Measurements from ENCODE around the gene CCDC83.
"Not testable (repeated sequence)": the region's sequence is repeated elsewhere in the genome, so short reads cannot be mapped to it uniquely, and the experiment has no call there.

Gene CCDC83

DNA sequence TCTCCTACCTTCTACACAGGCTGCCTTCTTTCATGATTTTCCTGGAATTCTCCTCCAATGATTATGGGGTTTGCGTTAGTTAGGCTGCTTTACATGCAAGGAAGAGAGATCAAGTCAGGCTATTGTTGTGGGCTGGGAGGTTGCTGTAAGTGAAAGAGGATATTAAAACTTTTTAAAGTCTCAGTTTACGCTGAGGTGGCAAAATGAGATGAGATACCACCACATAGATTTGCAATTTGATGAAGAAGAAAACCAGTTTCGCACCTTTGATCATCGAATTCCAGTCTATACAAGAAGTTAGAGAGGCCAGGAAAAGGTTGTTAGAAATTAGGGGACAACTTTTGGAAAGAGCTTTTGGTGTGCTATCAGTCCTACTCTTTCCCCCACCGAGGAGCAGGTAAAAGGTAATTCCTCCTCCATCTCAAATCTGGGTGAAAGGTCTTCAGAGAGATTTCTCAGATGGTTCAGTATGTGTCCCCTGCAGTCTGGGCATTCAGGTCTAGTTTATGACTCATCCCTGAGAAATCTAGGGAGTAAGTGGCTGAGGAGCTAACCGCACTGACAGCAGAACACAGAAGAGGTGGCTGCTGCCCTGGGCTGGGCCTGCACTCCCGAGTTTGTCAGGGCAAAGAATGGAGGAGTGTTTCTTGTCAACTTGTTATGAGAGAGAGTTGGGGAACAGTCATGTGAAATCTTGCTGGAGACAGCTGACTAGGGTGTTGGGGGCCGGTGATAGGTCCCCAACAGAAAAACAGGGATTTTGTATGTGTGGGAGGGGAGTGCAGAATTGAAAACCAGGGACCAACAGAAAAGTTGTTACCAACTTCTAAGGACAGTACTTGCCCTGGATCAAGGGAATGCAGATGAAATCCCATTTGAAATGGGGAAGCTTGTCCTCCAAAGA is 34.7 kb downstream of the CCDC83 start:
- no peak for DNase-seq

DNA sequence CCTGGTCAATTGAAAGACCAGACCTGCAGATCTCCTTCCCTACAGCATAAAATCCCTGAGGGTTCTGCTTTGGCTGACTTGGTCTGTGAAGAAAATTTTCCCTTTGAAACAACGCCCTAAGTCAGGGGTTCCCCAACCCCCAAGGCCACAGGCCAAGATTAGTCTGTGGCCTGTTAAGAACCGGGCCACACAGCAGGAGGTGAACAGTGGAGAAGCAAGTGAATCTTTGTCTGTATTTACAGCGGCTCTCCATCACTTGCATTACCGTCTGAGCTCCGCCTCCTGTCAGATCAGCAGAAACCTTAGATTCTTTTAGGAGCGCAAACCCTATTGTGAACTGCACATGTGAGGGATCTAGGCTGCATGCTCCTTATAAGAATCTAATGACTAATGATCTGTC is 38.2 kb downstream of the CCDC83 start:
- no peak for DNase-seq

DNA sequence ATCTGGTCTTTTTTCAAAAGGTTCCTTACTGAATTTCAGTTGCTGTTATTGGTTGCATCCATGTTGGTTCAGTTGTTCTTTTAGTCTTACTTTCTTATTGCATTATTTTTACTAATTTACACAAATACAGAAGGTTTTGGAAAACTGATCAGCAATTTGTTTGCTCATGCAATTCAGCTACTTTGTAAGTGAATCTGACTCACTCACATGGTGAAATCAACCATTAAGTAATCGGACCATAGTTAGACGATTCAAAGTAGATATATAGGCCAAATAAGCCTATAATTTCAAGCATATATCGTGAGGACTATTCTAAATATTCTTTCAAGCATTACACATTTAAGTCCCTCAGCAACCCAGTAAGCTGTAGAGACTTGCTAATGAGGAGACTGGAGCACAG is 41.7 kb downstream of the CCDC83 start:
- DNase-seq, result no peak

DNA sequence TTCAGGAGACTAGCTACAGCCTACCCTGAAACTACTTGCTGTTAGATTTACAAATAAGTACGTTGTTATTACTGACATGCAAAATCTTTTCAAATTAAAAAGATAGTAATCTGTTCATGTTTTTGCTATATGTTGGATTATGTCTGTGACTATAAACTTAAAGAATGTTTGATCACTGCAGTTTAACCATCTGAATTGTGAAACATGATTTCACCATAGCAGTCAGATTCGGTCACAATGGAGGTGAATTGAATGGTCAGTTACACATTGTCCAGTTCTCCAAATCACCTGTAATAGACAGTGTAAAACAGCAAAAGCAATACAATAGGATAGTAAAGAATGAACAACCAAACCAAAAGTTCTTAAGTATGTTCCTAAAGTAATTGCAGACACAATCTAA is 43.3 kb downstream of the CCDC83 start:
- DNase-seq, result no peak

DNA sequence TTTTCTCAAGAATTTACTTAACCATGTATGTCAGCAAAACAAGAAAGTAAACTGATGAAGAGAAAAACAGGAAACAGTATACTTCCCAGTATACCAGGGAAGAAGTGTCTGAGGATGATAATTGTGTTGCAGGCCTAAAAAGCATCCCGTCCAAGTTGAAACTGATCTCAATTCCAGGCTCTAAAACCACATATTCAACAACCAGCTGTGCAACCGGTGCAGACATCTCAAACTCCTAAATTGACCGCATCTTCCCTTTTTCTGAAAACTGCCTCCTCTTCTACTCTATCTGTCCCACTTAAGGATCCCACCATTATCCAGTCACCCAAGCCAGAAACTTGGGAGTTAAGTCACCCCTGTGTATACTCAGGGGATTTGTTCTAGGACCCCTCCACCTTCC is 47.2 kb downstream of the CCDC83 start:
- no peak for DNase-seq

DNA sequence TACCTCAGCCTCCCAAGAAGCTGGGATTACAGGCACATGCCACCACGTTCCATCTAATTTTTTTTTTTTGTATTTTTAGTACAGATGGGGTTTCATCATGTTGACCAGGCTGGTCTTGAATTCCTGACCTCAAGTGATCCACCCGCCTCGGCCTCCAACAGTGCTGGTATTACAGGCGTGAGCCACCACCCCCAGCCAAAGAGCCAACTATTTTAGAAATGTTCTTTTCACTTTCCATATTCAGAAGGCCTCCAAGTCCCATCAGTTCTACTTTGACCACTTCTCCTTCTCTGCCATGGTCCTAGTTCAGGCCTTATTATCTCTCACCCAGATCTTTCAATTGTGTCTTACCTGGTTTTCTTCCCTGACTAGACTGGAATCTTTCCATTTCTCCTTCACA is 48.2 kb downstream of the CCDC83 start:
- no peak for DNase-seq

DNA sequence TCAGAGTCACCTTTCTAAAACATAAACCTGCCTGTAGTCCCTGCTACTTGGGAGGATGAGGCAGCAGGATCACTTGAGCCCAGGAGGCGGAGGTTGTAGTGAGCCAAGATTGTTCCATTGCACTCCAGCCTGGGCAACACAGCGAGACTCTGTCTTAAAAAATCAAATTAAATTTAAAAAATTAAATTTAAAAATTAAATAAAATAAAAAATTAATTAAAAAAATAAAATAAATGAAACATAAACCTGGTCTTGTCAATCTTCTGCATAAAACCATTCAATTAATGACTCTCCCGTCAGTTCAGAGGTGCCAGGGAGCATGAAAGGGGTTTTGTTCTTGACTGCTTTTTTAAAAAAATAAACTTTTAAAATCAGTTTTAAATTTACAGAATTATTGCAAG is 48.6 kb downstream of the CCDC83 start:
- DNase-seq, result no peak

DNA sequence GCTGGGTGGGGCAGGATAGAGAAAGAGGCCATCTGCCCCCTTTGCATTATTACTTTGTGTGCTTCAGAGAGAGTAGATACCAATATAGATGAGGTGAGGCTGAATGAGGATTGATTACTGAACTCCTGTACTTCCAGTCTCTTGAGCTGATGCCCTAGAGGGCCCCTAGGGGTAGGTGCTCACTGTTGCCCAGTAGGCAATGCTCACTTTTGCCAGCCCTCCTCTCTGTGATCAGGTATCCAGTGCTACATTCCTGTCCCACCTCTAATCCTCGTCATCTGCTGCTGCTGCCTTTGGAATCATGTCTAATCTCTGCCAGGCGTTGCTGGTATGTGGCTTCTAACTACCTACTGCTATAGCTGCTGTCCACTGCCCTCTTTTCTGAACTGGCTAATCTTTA is 57.2 kb downstream of the CCDC83 start:
- peak in 1 of 2 experiments; percentile 47 for DNase-seq

DNA sequence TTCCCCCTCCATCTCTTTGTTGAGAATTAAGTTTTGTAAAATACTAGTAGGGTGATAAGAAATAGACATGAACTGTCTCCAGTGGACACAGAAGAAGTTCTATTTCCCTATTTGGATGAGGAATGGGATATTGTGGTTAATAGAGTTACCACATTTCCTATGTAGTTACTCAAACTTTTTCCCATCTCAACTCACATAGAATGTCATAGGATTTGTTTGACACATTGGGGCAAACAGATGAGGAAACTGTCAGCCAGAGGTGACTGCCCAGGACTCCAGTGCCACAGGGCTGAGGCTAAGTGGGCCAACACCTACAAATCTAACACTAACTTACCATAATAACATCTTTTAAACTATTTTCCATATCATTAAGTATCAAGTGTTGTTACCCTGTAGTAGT is 58.3 kb downstream of the CCDC83 start:
- no peak for DNase-seq

DNA sequence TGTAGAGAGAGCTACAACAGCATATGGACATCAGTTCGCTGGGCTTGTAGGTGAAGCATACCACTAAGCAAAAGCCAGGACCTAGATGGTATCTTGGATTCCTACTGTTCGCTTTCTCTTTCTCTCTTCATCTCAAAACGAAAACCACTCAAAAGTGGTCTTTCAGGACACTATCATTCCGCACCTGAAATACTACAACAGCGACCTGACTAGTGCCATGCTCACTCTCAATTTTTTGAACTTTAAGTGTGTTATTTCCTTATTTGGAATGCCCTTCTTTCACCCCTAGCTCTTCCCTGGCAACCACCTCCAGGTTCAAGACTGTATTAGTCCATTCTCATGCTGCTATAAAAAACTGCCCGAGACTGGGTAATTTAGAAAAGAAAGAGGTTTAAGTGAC is 59.2 kb downstream of the CCDC83 start:
- no peak for DNase-seq

DNA sequence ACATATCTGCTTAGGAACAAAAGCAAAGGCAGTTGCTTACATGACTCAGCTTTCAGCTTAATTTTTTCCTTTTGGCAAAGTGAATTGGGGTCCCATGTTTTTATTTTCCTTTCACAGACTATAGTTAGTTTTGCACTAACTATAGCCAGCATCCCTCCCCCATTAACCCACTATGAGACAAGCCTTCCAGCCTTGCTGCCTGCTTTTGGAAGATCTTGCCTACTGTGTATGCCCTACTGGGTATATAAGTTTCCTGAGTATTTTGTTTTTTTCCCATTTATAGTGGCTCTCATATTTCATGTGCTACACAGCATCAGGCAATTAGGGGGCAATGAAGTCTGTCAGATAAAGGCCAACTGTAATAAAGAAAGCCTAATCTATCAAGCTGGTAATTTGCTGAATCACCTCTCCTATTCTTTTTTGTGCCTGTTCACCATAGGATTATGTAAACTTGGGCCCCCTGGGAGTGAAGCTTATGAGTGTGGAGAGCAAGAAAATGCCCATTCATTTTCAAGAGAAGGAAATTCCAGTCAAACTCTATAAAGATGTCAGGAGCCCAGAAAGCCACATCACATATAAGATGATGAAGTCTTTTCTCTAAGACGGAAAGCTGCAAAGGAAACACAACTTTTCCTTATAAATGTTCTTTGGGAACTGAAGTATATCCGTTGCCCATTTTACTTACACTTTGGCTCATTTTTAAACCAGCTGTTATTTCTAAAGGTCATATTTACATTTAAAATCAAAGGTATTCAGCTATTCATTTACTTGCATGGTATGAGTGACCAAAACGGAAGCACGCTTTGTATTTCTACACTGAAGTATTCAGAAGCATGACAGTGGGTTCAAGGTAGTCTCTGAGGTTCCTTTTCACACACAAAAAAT is 64.0 kb downstream of the CCDC83 start:
- DNase-seq, result peak; percentile 35 to 68

DNA sequence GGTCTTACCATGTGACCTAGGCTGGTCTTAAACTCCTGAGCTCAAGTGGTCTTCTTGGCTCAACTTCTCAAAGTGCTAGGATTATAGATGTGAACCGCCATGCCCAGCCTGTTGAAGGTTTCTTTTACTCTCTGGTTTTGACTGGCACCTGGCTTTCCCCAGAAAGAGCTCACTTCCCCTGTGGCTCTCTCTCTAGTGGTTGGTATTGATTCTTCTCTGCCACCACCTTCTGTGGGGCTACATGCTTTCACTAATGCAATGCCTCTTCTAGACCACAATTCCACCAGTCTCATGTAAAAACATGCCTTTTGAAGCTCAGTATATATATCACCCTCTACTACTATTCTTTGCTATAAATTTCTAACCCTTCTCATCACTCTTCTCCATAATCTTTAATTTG is 67.2 kb downstream of the CCDC83 start:
- no peak for DNase-seq

DNA sequence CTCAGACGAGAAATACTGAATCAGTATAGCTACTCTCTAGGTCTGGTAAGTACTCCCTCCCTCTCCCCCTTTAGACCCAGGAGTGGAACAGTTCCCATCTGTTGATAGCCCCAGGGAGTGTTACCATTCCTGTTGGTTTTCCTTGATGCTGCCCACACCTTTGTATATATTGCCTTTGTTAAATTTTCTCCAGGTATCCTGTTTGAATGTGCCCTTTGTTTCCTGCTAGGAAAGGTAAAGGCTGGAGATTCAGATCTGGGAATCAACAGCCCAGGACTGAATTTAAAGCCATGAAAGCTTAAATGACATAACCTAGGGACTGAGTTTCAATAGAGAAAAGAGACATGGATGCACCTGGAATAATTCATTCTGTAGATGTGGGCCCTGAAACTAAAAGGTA is 68.3 kb downstream of the CCDC83 start:
- DNase-seq, result no peak

DNA sequence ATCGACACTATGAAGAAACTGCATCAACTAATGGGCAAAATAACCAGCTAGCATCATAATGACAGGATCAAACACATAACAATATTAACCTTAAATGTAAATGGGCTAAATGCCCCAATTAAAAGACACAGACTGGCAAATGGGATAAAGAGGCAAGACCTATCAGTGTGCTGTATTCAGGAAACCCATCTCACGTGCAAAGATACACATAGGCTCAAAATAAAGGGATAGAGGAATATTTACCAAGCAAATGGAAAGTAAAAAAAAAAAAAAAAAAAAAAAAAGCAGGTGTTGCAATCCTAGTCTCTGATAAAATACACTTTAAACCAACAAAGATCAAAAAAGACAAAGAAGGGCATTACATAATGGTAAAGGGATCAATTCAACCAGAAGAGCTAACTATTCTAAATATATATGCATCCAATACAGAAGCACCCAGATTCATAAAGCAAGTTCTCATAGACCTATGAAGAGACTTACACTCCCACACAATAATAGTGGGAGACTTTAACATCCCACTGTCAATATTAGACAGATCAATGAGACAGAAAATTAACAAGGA is 71.6 kb downstream of the CCDC83 start:
- not testable (repeated sequence) for DNase-seq

DNA sequence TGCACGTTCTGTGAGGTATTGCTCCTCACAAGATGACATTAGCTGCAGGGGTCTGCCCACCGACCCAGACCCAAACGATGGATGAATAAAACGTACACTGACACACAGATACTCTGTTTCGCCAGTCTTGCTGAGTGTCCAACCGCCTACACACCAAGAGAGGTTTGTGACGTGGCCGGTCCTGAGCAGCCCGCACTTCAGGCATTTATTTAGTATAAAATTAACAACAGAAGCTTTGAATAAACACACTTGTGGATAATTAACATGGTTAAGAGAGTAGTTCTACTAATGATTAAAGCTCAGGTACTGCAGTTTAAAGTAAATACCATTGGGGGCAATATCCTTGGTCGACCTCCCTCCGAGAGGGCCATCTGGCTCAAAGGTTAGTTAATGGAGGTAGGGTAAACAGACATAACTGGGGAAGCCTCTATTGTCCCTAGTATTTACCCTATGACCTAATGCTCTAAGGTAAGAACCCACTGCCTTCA is 75.7 kb downstream of the CCDC83 start:
- no peak for DNase-seq

DNA sequence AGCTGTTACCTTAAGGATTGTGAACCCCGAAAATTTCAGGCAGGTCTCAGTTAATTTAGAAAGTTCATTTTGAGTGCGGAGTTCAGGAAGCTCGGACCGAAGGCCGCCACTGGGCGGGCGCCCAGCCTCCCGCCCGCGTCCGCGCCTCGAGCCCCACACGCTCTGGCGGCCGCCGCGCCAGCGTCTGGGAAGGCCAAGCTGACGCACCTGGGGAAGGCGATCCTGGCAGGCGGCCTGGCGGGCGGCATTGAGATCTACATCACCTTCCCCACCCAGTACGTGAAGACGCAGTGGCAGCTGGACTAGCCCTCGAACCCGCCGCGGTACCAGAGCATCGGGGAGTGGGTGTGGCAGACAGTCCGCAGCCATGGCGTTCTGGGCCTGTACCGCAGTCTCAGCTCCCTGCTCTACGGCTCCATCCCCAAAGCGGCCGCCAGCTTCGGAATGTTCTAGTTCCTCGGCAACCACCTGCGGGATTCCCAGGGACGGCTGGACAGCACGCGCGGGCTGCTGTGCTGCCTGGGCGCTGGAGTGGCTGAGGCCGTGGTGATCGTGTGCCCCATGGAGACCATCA is 79.5 kb downstream of the CCDC83 start:
- no peak for DNase-seq

DNA sequence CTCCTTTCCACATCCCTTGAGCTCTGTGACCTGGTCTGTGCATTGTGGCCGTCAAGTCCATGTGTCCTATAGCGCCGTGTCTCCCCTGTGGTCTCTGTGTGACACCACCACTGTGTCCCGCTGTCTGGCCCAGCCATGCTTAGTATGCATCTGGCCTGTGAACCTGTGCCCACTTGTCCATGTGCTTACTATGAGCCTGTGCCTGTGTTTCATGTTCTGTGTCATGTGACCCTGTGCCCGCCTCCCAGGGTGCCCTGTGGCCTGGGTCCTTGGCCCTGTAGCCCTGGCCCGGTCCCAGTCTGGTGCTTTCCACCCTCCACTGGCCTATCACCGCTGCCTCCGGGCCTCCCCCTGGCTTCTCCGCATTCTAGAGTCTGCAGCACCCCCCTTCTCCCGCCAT is 80.6 kb downstream of the CCDC83 start:
- DNase-seq, result no peak

DNA sequence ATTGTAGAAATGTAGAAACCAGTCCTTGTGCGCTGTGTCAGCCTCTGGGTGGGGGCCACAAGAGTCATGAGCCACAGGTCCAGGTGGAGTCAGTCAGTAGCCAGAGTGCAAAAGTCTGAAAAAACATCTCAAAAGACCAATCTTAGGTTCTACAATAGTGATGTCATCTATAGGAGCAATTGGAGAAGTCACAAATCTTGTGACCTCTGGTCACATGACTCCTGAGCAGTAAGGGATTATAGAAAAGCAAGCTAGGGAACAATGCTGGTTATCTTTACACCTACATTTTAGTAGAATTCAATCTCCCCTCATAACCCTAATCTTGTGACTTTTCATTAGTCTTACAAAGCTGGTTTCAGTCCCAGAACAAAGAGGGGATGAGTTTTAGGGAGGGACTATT is 82.7 kb downstream of the CCDC83 start:
- DNase-seq, result no peak

DNA sequence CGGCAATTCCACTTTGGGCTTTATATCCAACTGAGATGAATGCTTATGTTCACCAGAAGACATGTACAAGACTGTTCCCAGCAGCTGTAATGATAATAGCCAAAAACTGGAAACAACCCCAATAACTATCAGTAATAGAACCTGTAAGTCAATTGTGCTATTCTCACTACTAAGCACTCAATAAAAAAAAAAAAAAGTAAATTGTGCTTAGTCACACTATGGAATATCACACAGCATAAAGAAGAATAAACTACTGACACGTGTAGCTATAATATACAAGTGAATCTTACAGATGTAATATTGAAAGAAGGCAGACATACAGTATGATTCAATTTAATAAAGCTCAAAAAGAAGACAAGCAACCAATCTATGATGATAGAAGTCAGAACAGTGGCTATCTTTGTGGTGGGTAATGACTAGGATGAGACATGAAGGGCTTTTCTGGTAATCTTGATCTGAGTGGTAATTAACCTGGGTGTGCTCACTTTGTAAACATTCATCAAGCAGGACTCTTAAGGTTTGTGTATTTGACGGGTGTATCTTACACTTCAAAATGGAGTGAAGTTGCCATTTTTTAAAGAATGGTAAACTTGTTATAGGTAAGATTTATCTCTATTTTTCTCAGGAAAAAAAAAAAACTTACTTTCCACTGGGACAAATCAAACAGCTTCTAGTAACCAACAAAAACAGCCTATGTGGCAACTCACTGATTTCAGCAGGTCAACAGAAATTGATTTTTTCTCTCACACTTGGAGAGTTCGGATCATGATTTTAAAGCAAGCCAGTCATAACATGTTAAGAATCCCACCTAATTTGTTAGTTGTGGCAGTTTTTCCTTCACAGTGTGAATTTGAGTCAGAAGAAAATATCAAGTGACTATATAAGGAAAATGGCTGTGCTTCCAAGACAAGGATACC is 84.2 kb downstream of the CCDC83 start:
- DNase-seq, result no peak

DNA sequence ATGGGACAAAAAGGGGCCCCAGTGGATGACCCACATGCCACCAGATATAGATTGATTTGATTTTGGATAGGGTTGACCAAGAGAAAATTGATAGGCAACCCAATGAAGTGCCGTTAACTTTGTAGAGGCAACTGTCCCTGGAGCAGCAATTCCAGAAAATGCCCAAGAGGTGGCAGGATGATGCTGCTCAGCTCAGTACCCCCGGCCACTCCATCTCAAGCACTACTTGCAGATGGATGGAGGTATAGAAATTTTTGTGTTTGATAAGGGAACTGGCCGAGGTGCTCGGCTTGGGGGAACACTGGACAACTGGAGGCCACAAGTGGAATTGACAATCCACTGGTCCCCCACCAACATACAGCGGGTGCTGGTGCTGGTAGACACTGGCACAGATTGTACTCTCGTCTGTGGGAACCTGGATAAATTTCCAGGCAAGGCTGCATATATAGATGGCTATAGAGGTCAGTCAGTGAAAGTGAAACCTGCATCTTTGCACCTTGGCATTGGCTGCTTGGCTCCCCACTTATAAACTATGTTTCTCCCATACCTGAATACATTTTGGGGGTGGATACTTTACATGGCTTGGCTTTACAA is 86.3 kb downstream of the CCDC83 start:
- DNase-seq, result peak; percentile 31 to 62

DNA sequence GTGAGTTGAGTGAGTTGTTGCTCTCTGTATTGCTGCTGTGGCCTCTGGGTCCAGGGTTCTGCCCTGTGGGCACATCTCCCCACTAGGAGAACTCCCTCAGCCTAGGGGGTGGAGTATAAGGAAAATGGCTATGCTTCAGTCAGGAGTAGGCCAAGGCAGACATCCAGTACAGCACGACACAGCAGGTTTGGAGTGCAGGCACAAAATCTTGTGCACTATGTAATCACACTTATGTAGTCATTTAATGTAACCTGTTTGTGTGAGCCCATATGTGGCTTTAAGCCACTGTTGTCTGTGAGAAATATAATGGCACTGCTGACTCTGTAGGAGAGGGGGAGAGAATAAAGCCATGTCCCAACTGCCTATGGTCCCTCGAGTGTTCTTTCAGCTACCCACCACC is 90.1 kb downstream of the CCDC83 start:
- no peak for DNase-seq

DNA sequence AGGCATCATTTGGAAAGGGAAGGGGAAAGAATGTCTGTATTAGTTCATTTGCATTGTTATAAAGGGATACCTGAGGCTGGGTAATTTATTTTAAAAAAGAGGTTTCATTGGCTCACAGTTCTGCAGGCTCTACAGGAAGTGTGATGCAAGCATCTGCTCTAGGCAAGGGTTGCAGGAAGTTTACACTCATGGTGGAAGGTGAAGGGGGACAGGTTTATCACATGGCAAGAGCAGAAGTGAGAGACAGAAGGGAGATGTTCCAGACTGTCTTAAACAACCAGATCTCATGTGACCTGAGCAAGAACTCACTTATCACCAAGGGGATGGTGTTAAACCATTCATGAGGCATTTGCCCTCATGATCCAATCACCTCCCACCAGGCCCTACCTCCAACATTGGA is 90.6 kb downstream of the CCDC83 start:
- no peak for DNase-seq
